ENCODE measurements around the gene TBC1D9. TPM values are rescaled to one million over a fixed set of nuclear protein-coding genes. Genes with fewer than 3 reads are reported as not detected.

The TBC1D9 gene
- total and polyA plus RNA-seq, 7 donors: 1.6 to 5.4 (median 2.1) TPM

- Histone ChIP-seq H3K27ac (no peak overlapping the region), H3K9me3 (no peaks in the 10 kb centered on the region), H3K4me3 (no peak overlapping the region), H3K4me1 (no peaks in the 10 kb centered on the region), H3K27me3 (ENCODE audit: insufficient read depth in 3 of 3, low read length in 2 of 3) (no peaks in the 10 kb centered on the region), H3K36me3 (ENCODE audit: insufficient read depth in 1 of 2, low read depth in 1 of 2) (no peaks in the 10 kb centered on the region)
- intact Hi-C loops (cut with DNase I): loop anchor here in 1 of 2 donors (5.0 kb wide), 1 partner anchor 255 kb away; no protein-coding TSS in a partner anchor
- DNase-seq (no peak), ATAC-seq (no peak)
- no peak for TF ChIP-seq CTCF (IDR thresholded peaks at IDR 0.05)
- 67 to 83% (median 80%) methylated on average over 1 of the region's 1 CpG for WGBS, 3 donors
Observed at GRCh38 chr4:140612357-140612756, 143.8 kb downstream of the TBC1D9 start.

GRCh38 chr4:140611854-140612253 is 144.3 kb downstream of the TBC1D9 start:
- intact Hi-C loops (cut with DNase I): loop anchor here in 1 of 2 donors (5.0 kb wide), 1 partner anchor 255 kb away; no protein-coding TSS in a partner anchor
- no peak overlapping the region for H3K4me3 ChIP-seq
- WGBS, 3 donors: 70 to 74% (median 72%) methylated on average over 3 of the region's 3 CpGs

GRCh38 chr4:140609548-140610425 is 146.4 kb downstream of the TBC1D9 start:
- intact Hi-C loops (cut with DNase I): loop anchor here in 1 of 2 donors (5.0 kb wide), 1 partner anchor 252 kb away; no protein-coding TSS in a partner anchor

More at GRCh38 chr4:140611854-140612253, 144.3 kb downstream of the TBC1D9 start:
- no peaks in the 10 kb centered on the region for H3K36me3 ChIP-seq (ENCODE audit: insufficient read depth in 1 of 2, low read depth in 1 of 2)
- H3K9me3 ChIP-seq: no peaks in the 10 kb centered on the region
- H3K27me3 ChIP-seq (ENCODE audit: insufficient read depth in 3 of 3, low read length in 2 of 3): no peaks in the 10 kb centered on the region
- TF ChIP-seq CTCF (IDR thresholded peaks at IDR 0.05): no peak
- no peaks in the 10 kb centered on the region for H3K4me1 ChIP-seq
- DNase-seq (no peak), ATAC-seq (no peak)
- no peak overlapping the region for H3K27ac ChIP-seq

GRCh38 chr4:140607852-140608251 is 148.3 kb downstream of the TBC1D9 start:
- intact Hi-C loops (cut with DNase I): no loop called here
- Histone ChIP-seq H3K27ac (no peak overlapping the region), H3K4me1 (no peaks in the 10 kb centered on the region), H3K36me3 (ENCODE audit: insufficient read depth in 1 of 2, low read depth in 1 of 2) (no peaks in the 10 kb centered on the region), H3K27me3 (ENCODE audit: insufficient read depth in 3 of 3, low read length in 2 of 3) (no peaks in the 10 kb centered on the region), H3K4me3 (no peak overlapping the region), H3K9me3 (no peaks in the 10 kb centered on the region)
- 79 to 82% (median 82%) methylated on average over 4 of the region's 4 CpGs for WGBS, 3 donors
- no peak for DNase-seq
- TF ChIP-seq CTCF (IDR thresholded peaks at IDR 0.05): no peak
- no peak for ATAC-seq

More at GRCh38 chr4:140609548-140610425, 146.4 kb downstream of the TBC1D9 start:
- H3K27ac ChIP-seq: no peak overlapping the region
- 12 to 23% (median 16%) methylated on average over 6 of the region's 6 CpGs for WGBS, 3 donors
- no peaks in the 10 kb centered on the region for H3K36me3 ChIP-seq (ENCODE audit: insufficient read depth in 1 of 2, low read depth in 1 of 2)
- H3K9me3 ChIP-seq: no peaks in the 10 kb centered on the region
- DNase-seq (no peak), ATAC-seq (peak in 3 of 4 donors; percentile 48 to 67 (median 61))
- no peaks in the 10 kb centered on the region for H3K4me1 ChIP-seq
- no peaks in the 10 kb centered on the region for H3K27me3 ChIP-seq (ENCODE audit: insufficient read depth in 3 of 3, low read length in 2 of 3)
- H3K4me3 ChIP-seq: no peak overlapping the region
- peak; percentile 50 for TF ChIP-seq CTCF (IDR thresholded peaks at IDR 0.05)

Measured in psoas muscle (tissue), 8 donors.